DMS 273 treated with DMSO at 0.1 percent for 48 hours (cell line): ENCODE results near the gene ZSCAN12.
A peak's percentile ranks its signal among the peaks of the same experiment; 100 is the strongest.
"Not testable (repeated sequence)": the region's sequence is repeated elsewhere in the genome, so short reads cannot be mapped to it uniquely, and the experiment has no call there.

Experiments
- DNase-seq: peaks from one replicate; lab custom pipeline; 2025; lab: John Stamatoyannopoulos, UW

The ZSCAN12 gene

DNA sequence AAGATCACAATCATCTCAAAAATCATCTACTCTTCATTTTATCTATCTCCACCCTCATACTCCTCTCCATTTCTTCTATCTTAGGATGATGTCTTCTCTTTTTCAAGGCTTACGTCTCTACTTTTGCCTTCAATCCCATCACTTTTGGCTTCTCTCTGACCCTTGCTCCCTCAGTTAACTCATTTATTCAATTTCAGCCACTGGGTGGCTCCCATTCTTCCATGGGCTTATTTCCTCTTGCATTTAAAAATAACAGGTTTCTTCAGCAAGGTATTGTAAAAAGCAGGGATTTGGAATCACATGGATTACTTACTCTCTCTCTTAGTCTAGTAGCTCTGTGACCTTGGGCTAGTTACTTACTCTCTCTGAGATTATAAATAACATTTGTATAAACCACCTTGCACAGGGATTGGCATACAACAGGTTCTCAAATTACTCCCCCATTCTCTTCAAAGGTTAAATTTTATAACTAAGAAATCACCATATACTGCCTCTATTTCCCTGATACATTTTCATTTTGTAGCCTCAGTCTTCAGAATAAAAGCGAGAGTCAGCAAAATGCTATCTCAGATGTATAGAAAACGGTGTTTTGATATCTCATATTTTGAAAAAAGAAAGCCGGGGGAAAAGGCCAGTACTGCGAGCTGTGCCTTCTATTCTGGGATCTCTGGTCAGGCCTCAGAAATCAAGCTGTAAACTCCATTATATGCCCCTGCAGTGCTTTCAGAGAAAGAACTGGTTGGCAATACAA lies 5.5 kb downstream of the ZSCAN12 start:
- no peak for DNase-seq

DNA sequence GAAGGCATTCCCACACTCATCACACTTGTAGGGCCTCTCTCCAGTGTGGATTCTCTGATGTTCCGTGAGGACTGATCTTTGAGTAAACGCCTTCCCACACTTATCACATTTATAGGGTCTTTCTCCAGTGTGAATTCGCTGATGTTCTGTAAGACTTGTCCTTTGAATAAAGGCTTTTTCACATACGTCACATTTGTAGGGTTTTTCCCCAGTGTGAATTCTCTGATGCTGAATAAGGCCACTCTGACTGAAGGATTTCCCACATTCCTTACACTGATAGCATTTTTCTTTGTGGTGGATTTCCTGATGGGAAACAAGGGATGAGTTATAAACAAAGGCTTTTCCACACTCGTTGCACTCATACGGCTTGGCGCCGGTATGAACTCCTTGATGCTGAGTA lies 8.9 kb downstream of the ZSCAN12 start:
- DNase-seq = no peak

DNA sequence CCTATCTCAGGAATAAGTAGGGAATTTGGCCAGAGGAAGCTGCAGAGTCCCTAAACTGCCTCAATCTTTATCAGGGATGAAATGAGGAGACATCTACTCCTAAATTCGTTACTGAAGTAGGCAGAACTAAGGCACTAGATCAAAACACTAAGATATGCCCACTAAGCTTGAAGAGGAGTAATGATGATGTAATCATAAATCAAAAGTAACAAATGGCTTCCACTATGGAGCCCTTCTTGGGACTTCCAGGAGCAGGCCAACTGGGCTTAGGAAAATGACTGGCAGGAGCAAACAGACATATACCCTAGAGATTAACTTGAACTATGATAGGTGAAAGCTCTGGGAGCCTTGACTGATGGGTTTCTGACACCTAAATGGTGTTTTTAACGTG lies 15.4 kb downstream of the ZSCAN12 start:
- no peak for DNase-seq

DNA sequence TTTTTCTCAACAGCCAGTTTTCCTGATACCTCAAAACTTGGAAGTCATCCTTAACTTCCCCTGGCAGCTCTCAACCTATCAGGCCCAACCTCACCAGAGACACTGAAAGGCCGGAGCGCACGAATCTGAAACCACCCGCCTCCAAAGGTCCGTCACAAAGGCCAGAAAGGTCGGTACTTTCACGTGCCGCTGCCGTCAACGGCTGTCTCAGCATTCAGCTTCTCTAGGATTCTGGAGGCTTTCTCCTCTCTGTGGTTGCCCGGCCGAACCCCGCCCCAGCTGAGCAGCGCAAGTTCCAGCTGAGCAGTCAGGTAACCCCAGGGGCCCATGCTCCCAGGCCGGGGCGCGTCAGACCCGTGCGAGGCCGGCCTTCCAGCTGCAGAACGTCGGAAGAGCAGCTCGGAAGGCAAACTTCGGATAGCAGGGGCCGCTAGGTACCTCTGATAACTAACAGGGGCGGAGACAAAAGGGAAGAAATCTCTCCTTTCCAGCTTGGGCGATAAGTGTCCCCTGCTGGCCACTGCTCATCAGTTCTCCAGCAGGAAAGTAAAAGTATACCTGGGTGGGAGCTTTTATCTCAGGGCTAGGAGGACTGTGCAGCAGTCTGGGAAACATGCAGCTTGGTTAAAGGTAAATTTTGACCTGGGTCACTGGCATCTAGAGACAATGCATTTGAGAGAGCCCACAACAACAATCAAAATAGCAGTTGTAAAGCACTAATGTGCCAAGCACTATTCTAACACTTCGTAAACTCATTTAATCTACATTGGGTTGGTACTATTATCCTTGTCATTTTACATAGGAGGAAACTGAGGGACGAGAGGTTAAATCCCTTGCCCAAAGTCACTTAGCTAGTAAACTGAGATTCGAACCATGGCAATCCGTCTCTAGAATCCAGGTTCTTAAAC lies 16.1 kb downstream of the ZSCAN12 start:
- DNase-seq = peak; percentile 32

DNA sequence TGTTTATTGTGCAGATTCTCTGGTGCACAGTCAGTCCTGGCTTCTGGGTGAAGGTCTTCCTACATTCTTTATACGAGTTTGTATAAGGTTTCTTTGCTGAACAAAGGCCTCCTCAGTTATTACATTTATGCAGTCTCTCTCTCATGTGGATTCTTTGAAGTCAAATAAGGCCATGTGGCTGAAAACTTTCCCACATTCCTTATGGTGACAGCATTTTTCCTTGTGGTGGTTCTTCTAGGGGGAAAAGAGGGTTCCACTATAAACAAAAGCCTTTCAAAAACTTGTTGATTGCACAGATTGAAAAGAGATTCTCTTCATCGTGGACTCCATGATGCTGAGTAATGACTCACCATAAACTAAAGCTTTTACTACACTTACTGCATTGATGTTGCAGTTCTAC lies 19.2 kb downstream of the ZSCAN12 start:
- no peak for DNase-seq

DNA sequence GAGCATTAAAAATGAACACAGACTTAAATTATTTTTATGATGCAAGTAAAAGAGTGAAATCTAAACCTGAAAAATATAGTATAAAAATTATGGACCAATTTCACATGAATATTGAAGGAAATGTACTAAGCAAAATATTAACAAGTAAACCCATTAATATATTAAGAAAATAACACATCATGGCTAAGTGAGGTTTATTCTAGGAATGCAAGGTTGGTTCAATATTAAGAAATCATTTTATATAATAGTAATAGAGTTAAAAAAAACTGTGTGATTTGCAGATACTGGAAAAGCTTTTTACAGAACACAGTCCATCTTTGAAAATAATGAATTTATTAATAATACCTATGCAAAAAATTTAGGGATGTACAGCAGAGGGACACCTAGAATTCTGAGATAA lies 20.9 kb downstream of the ZSCAN12 start:
- DNase-seq = no peak

DNA sequence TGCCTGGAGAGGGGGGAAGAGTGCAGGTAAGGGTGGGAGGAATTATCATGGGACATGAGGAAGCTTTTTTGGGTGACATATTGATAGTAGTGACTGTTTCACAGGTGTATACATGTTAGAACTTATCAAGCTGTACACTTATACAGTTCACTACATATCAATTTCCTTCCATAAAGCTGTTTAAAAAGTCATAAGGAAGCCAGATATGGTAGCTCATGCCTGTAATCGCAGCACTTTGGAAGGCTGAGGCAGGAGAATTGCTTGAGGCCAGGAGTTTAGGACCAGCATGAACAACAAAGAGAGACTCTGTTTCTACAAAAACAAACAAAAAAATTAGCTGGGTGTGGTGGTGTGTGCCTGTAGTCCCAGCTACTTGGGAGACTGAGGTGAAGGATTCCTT lies 21.7 kb downstream of the ZSCAN12 start:
- no peak for DNase-seq

DNA sequence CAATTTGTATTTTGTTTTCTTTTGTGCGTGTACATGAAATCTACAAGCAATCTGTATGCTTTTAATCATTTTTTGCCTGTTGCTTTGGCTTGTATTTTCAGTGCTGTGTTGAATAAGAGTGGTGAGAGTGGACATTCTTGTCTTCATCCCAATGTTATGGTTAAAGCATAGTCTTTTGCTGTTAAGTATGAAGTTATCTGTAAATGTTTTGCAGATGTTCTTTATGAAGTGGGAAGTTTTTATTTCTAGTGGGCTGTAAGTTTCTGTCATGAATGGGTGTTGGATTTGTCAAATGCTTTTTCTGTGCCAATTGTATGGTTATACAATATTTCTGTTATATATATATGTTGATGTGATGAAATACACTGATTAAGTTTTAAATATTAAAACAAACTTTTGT lies 25.6 kb downstream of the ZSCAN12 start:
- DNase-seq = no peak

DNA sequence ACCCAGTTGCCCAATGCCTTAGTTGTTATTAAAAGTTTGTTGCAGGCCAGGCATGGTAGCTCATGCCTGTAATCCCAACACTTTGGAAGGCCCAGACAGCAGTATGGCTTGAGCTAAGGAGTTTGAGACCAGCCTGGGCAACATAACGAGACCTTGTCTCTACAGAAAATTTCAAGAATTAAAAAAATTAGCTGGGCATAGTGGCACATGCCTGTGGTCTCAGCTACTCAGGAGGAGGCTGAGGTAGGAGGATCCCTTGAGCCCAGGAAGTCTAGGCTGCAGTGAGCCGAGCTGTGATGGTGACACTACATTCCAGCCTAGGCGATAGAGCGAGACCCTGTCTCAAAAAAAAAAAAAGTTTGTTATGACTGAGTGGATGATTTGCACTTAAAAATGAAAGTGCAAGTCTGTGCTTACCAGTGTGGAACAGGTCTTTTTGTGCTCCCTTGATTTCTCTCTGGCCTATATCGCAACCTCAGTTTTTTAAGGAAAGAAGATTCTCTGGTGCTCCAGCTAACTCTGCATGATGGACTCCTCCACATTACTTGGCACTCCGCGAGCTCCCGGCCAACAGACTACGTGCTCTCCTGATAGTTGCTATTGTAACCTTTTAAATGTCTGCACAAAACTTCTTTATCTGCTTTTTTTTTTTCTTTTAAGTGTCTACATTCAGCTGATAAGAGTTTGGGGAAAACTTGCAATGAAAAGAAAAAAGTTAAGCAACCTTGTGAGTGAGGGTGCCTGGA lies 27.7 kb downstream of the ZSCAN12 start:
- DNase-seq = no peak

DNA sequence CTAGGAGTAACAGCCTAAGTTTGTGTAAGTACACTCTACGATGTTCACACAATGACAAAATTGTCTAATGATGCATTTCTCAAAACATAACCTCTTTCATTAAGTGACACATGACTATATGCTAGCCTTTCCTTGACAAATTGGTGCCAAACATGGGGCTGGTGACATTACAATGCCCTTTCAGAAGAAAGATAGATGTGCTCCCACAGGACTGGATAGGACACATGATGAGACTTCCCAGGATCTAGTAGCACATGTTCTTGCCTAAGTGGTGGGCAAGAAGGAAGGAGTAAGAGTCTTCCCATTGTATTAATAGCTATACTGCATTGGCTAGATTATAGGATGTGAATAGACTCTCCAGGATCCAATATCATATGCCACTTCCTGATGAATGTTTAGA lies 28.3 kb downstream of the ZSCAN12 start:
- no peak for DNase-seq

DNA sequence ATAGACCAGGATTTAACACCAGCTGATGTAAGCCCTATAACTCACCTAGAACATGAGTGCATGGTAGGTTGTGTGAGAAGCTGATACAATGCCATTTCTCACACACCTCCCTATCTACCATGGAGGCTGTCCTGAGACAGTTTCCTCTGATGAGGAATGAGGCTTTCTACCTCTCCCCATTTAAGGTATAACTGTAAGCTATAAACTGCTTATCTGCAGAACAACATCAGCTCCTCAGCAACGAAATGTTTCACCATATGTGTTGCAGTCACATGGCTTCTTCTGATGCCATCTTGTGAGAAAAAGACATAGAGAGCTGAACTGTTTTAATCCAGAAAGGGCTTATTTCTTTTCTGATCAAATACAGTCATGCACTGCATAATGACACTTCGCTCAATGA lies 29.1 kb downstream of the ZSCAN12 start:
- DNase-seq = no peak

DNA sequence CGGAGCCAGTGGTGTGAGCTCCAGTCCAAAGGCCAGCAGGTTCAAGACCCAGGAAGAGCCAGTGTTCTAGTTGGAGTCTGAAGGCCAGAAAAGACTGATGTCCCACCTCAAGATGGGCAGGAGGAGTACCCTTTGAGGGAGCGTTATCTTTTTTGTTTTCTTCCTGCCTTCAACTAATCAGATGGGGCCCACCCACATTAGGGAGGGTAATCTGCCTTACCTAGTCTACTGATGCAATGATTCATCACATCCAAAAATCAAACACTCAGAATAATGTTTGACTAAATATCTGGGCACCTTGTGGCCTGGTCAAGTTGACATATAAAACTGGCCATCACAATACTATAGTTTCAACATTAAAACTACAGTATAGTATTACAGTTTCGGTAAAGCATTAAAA lies 30.1 kb downstream of the ZSCAN12 start:
- DNase-seq = no peak

DNA sequence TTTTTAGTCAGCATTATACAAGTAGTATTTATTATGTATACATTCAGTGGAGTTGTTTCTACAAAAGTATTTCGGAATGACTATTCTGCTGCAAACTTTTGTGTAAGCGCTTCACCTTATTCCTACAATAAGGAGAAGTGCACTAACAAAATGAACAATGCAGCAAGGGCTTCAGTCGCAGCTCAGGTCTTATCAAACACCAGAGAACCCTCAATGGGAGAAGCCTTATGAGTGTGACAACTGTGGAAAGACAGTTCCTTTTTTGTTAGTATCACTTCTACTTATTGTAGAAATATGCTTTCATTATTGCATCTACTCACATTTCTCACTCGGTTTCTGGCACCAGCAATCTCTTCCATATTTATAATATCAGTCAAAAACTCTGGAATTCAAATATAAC lies 31.0 kb downstream of the ZSCAN12 start:
- no peak for DNase-seq

DNA sequence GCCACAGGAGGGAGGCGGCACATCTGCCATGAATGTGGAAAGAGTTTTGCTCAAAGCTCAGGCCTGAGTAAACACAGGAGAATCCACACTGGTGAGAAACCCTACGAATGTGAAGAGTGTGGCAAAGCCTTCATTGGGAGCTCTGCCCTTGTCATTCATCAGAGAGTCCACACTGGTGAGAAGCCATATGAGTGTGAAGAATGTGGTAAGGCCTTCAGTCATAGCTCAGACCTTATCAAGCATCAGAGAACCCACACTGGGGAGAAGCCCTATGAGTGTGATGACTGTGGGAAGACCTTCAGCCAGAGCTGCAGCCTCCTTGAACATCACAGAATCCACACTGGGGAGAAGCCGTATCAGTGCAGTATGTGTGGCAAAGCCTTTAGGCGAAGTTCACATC lies 34.0 kb downstream of the ZSCAN12 start:
- not testable (repeated sequence) for DNase-seq

DNA sequence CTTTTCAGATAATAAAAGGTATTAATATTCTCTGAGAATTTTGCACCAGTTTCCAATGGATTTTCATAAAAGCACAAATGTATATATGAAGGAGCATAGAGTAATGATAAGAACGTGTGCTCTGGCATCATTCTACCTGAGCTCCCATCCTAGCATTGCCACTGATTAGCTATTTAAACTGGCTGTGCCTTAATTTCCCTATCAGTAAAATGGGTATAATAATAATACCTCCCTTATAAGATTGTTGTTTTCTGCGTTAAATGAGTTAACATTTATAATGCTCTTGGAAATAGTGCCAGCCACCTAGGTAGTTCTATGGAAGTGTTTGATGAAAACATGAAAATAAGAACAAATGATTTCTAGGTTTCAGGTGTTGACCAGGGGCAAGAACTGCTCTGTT lies 38.6 kb downstream of the ZSCAN12 start:
- DNase-seq = no peak

DNA sequence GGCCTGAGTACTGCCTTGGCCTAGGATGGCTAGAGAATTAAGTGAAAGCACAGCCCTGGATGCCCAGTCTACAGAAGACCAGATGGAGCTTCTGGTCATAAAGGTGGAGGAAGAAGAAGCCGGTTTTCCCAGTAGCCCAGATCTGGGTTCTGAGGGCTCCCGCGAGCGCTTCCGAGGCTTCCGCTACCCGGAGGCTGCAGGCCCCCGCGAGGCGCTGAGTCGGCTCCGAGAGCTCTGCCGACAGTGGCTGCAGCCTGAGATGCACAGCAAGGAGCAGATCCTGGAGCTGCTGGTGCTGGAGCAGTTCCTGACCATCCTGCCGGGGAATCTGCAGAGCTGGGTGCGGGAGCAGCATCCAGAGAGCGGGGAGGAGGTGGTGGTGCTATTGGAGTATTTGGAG lies 40.0 kb downstream of the ZSCAN12 start:
- not testable (repeated sequence) for DNase-seq

DNA sequence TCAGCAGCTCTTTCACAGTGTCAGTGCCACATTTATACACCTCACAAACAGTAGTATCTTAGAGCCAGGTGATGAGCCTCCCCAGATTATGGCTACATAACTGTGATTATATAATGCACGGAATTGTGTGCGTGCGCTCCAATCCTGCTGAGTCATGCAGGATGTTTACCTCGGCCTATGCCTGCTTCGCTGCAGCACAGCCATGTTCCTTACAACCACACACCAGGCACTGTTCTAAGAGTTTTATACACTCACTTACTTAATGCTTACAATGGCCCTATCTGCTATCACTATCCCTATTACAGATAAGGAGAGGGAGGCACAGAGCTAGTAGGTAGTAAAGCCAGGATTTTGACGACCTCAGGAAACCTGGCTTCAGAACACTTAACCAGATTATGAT lies 42.5 kb downstream of the ZSCAN12 start:
- no peak for DNase-seq

DNA sequence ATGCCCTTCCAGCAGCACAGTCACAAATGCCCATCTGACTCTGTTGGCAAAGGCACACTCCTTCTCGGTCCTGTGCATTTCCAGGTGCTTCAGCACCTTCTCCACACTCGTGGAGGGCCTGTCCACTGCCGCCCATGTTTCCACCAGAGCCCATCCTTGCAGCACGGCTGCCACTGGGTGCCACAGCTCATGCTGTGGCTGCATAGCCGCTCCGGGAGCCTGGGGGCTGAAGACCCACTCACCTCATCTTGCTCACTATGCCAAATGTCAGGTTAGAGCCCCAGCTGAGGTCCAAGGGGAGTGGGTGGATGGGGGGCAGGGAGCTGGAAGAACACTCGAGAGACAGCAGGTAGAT lies 42.9 kb downstream of the ZSCAN12 start:
- DNase-seq = no peak

DNA sequence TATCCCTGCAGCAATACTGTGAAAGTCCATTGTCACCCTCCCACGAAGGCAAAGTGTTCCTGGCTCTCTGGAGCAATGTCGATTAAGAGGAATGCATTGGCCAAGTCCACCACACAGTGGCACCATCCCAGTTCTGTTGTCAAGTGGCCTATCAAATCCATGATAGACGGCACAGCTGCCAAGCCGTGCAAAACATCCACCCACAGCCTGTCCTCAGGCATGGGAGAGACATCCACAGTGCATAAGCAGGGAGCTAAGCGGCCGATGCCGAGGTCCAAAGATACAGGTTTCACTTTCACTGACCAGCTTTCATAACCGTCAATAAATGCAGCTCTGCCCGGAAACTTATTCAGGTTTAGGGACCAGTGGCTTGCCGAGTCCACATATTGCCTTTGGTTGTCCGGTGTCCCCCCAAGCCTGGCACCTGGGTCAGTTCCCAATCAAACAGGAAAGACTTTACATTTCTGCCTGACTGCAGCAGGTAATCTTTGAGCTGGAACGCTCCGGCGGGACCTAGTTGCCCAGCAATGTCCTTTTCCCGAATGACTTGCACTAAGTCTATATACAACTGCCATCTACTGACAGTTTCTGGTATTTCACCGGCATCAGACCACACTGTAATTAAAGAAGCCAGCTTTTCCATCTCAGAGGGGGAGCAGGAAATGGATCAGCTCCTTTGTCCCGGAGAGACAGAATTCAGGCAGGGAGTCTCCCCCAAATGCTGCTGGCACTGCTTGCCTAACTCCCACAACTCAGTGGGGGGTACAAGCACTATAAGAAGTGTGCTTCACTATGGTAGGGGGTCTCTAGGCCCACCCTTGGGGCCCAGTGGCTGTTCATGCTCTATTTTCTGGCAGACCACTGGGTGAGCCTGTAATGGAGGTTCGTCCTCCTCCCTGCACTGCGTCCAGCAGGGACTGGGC lies 43.5 kb downstream of the ZSCAN12 start:
- DNase-seq = peak; percentile 57

DNA sequence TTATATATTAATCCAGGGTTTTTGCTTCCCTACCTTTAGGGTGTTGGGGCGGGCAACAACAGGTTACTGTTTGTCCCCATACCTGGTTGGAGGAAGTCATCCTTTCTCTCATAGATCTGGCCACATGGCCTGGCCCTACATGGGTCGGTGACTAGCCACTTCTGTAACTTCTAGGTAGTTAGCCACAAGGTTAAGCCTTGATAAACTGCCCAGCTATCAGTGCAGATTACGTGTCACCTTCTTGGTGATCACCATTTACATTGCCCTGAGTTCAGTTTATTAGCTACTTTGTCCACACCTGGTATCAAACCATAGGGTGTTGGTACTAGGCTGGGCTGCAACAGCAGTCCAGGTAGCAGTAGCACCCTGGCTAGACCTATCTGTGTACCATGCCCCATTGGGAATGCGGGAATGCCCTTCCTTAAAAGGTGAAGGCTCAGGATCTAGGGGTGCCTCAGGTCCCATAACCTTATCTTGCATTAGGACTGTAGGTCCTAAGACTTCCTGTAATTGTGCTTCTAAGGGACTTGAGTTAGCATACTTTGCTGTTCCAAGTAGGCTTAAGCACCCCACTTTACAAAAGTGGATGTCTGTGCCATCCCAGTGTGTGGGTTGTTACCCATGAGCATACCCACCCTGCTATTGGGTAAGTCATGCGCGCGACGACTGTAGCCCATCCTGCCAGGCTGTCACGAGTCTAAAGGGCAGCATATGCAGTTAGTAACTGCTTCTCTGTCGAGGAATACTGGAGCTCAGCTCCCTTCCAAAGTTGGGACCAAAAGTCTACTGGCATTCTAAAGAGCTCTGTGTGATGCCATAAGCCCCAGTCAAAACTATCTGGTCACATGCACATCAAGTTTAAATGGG lies 44.6 kb downstream of the ZSCAN12 start:
- no peak for DNase-seq
